ENCODE results near the gene SMYD5.

The SMYD5 gene

GRCh38 chr2:73217826-73218225 lies 3.8 kb downstream of the SMYD5 start:
- peak overlapping the region; percentile 60 for H3K27ac Mint-ChIP-seq
- H3K9me3 Mint-ChIP-seq: no peaks in the 10 kb centered on the region
- H3K4me3 Mint-ChIP-seq: no peak overlapping the region
- no peaks in the 10 kb centered on the region for H3K27me3 Mint-ChIP-seq
- H3K4me1 Mint-ChIP-seq (ENCODE audit: low read depth): peaks cover 33% of the 10 kb centered on the region
- H3K36me3 Mint-ChIP-seq (ENCODE audit: low read depth): peaks cover 56% of the 10 kb centered on the region
- DNase-seq: no peak

GRCh38 chr2:73218298-73218697 lies 4.3 kb downstream of the SMYD5 start:
- H3K36me3 Mint-ChIP-seq (ENCODE audit: low read depth): peaks cover 60% of the 10 kb centered on the region

GRCh38 chr2:73223821-73224220 lies 9.8 kb downstream of the SMYD5 start:
- DNase-seq: no peak
- H3K27ac Mint-ChIP-seq: peak overlapping the region; percentile 8
- no peaks in the 10 kb centered on the region for H3K27me3 Mint-ChIP-seq
- H3K36me3 Mint-ChIP-seq (ENCODE audit: low read depth): peaks cover 94% of the 10 kb centered on the region
- no peak overlapping the region for H3K4me3 Mint-ChIP-seq
- H3K4me1 Mint-ChIP-seq (ENCODE audit: low read depth): no peaks in the 10 kb centered on the region
- H3K9me3 Mint-ChIP-seq: no peaks in the 10 kb centered on the region

More at GRCh38 chr2:73218298-73218697, 4.3 kb downstream of the SMYD5 start:
- Mint-ChIP-seq H3K27ac (peak overlapping the region; percentile 38), H3K9me3 (no peaks in the 10 kb centered on the region), H3K27me3 (no peaks in the 10 kb centered on the region), H3K4me3 (no peak overlapping the region), H3K4me1 (ENCODE audit: low read depth) (peaks cover 29% of the 10 kb centered on the region)
- no peak for DNase-seq

GRCh38 chr2:73225513-73226360 lies 11.7 kb downstream of the SMYD5 start:
- Mint-ChIP-seq H3K4me1 (ENCODE audit: low read depth) (no peaks in the 10 kb centered on the region), H3K27ac (peak overlapping the region; percentile 44), H3K4me3 (no peak overlapping the region), H3K27me3 (no peaks in the 10 kb centered on the region), H3K9me3 (no peaks in the 10 kb centered on the region), H3K36me3 (ENCODE audit: low read depth) (peaks cover 87% of the 10 kb centered on the region)
- DNase-seq: no peak

GRCh38 chr2:73227086-73227485 lies 13.0 kb downstream of the SMYD5 start:
- Mint-ChIP-seq H3K9me3 (no peaks in the 10 kb centered on the region), H3K27me3 (no peaks in the 10 kb centered on the region), H3K4me1 (ENCODE audit: low read depth) (no peaks in the 10 kb centered on the region), H3K4me3 (no peak overlapping the region), H3K27ac (no peak overlapping the region), H3K36me3 (ENCODE audit: low read depth) (peaks cover 73% of the 10 kb centered on the region)
- DNase-seq: no peak

- no peak for DNase-seq
- Mint-ChIP-seq H3K36me3 (ENCODE audit: low read depth) (peaks cover 58% of the 10 kb centered on the region), H3K27ac (no peak overlapping the region), H3K4me3 (no peak overlapping the region), H3K9me3 (no peaks in the 10 kb centered on the region), H3K27me3 (no peaks in the 10 kb centered on the region), H3K4me1 (ENCODE audit: low read depth) (peaks cover 6% of the 10 kb centered on the region)
These were observed 14.6 kb downstream of the SMYD5 start for GRCh38 chr2:73228631-73229030.

- peak overlapping the region; percentile 86 for H3K4me3 Mint-ChIP-seq
- peak; percentile 66 for DNase-seq
- H3K27me3 Mint-ChIP-seq: no peaks in the 10 kb centered on the region
- no peaks in the 10 kb centered on the region for H3K9me3 Mint-ChIP-seq
- H3K4me1 Mint-ChIP-seq (ENCODE audit: low read depth): peaks cover 23% of the 10 kb centered on the region
- H3K27ac Mint-ChIP-seq: peak overlapping the region; percentile 98
- H3K36me3 Mint-ChIP-seq (ENCODE audit: low read depth): peaks cover 59% of the 10 kb centered on the region
These were observed 18.5 kb downstream of the SMYD5 start for GRCh38 chr2:73232403-73233153.

- Mint-ChIP-seq H3K9me3 (no peaks in the 10 kb centered on the region), H3K4me1 (ENCODE audit: low read depth) (peaks cover 28% of the 10 kb centered on the region), H3K27ac (peak within 1 kb of the TSS; percentile 98), H3K4me3 (peak within 1 kb of the TSS; percentile 86), H3K27me3 (no peaks in the 10 kb centered on the region), H3K36me3 (ENCODE audit: low read depth) (peaks cover 57% of the 10 kb centered on the region)
- peak; percentile 89 for DNase-seq
These were observed 19.3 kb downstream of the SMYD5 start, which contains the start of gene PRADC1 for GRCh38 chr2:73233154-73233931. Gene PRADC1 (minus strand): TSS chr2:73233239. CDS start chr2:73233160, 79 bp downstream.

- Mint-ChIP-seq H3K27me3 (no peaks in the 10 kb centered on the region), H3K9me3 (no peaks in the 10 kb centered on the region), H3K4me1 (ENCODE audit: low read depth) (peaks cover 36% of the 10 kb centered on the region), H3K4me3 (peak within 1 kb of the TSS; percentile 86), H3K36me3 (ENCODE audit: low read depth) (peaks cover 57% of the 10 kb centered on the region), H3K27ac (peak within 1 kb of the TSS; percentile 98)
- DNase-seq: peak; percentile 89
These were observed 20.1 kb downstream of the SMYD5 start, which contains the start of gene CCT7 for GRCh38 chr2:73233932-73234832. Gene CCT7 (plus strand): TSS chr2:73234308. CDS start chr2:73234379, 71 bp downstream.

GRCh38 chr2:73235315-73236028 lies 21.4 kb downstream of the SMYD5 start:
- H3K4me1 Mint-ChIP-seq (ENCODE audit: low read depth): peaks cover 46% of the 10 kb centered on the region
- H3K36me3 Mint-ChIP-seq (ENCODE audit: low read depth): peaks cover 62% of the 10 kb centered on the region
- DNase-seq: no peak
- no peaks in the 10 kb centered on the region for H3K9me3 Mint-ChIP-seq
- H3K27ac Mint-ChIP-seq: peak overlapping the region; percentile 98
- peak overlapping the region; percentile 86 for H3K4me3 Mint-ChIP-seq
- H3K27me3 Mint-ChIP-seq: no peaks in the 10 kb centered on the region

- no peak for DNase-seq
- Mint-ChIP-seq H3K4me1 (ENCODE audit: low read depth) (peaks cover 46% of the 10 kb centered on the region), H3K4me3 (peak overlapping the region; percentile 86), H3K36me3 (ENCODE audit: low read depth) (peaks cover 77% of the 10 kb centered on the region), H3K9me3 (no peaks in the 10 kb centered on the region), H3K27ac (peak overlapping the region; percentile 98), H3K27me3 (no peaks in the 10 kb centered on the region)
These were observed 23.1 kb downstream of the SMYD5 start for GRCh38 chr2:73237168-73237567.

- no peaks in the 10 kb centered on the region for H3K27me3 Mint-ChIP-seq
- peaks cover 87% of the 10 kb centered on the region for H3K36me3 Mint-ChIP-seq (ENCODE audit: low read depth)
- peaks cover 45% of the 10 kb centered on the region for H3K4me1 Mint-ChIP-seq (ENCODE audit: low read depth)
- H3K4me3 Mint-ChIP-seq: peak overlapping the region; percentile 36
- no peak for DNase-seq
- H3K9me3 Mint-ChIP-seq: no peaks in the 10 kb centered on the region
- H3K27ac Mint-ChIP-seq: peak overlapping the region; percentile 85
These were observed 24.1 kb downstream of the SMYD5 start for GRCh38 chr2:73238149-73238548.

GRCh38 chr2:73238976-73239375 lies 24.9 kb downstream of the SMYD5 start:
- no peak for DNase-seq
- Mint-ChIP-seq H3K4me3 (no peak overlapping the region), H3K4me1 (ENCODE audit: low read depth) (peaks cover 49% of the 10 kb centered on the region), H3K36me3 (ENCODE audit: low read depth) (peaks cover 91% of the 10 kb centered on the region), H3K27me3 (no peaks in the 10 kb centered on the region), H3K27ac (peak overlapping the region; percentile 85), H3K9me3 (no peaks in the 10 kb centered on the region)
